NCI-H1105 (cell line): ENCODE data around the gene PIK3AP1.
"Not testable (repeated sequence)": the region's sequence is repeated elsewhere in the genome, so short reads cannot be mapped to it uniquely, and the experiment has no call there.

Source experiments
- DNase-seq: peaks from one replicate; lab custom pipeline; 2025; lab: John Stamatoyannopoulos, UW

Gene PIK3AP1

GRCh38 chr10:96577069-96577468 is 143.2 kb downstream of the PIK3AP1 start:
- no peak for DNase-seq

- DNase-seq = no peak
Measured at GRCh38 chr10:96576277-96576980, 143.9 kb downstream of the PIK3AP1 start.

GRCh38 chr10:96574564-96574963 is 145.8 kb downstream of the PIK3AP1 start:
- not testable (repeated sequence) for DNase-seq

- no peak for DNase-seq
Measured at GRCh38 chr10:96573036-96573435, 147.3 kb downstream of the PIK3AP1 start.

- no peak for DNase-seq
Measured at GRCh38 chr10:96570983-96571964, 149.0 kb downstream of the PIK3AP1 start.

GRCh38 chr10:96570511-96570910 is 149.8 kb downstream of the PIK3AP1 start:
- DNase-seq = no peak

GRCh38 chr10:96568402-96568801 is 151.9 kb downstream of the PIK3AP1 start:
- DNase-seq = no peak

GRCh38 chr10:96565774-96566173 is 154.5 kb downstream of the PIK3AP1 start:
- no peak for DNase-seq

GRCh38 chr10:96560966-96561887 is 159.1 kb downstream of the PIK3AP1 start:
- no peak for DNase-seq

- DNase-seq = no peak
Measured at GRCh38 chr10:96560489-96560888, 159.8 kb downstream of the PIK3AP1 start.

GRCh38 chr10:96556003-96556402 is 164.3 kb downstream of the PIK3AP1 start:
- DNase-seq = no peak

GRCh38 chr10:96555330-96555729 is 165.0 kb downstream of the PIK3AP1 start:
- DNase-seq = no peak

- peak; percentile 73 for DNase-seq
Measured at GRCh38 chr10:96548589-96548988, 171.7 kb downstream of the PIK3AP1 start.

GRCh38 chr10:96545558-96545957 is 174.8 kb downstream of the PIK3AP1 start:
- not testable (repeated sequence) for DNase-seq
